HepG2 (cell line): Measurements from ENCODE around the gene PDP2. TPM values are rescaled to one million over a fixed set of nuclear protein-coding genes. Genes with fewer than 3 reads are reported as not detected.

Source experiments
- HOXD1 ChIP-seq: sonication (generic); formaldehyde crosslinking; IDR thresholded peaks from 2 replicates; pipeline ENCODE4 v1.5.0; 2020; ENCODE audit warnings: missing genetic modification reagents
- MAF1 ChIP-seq: sonication (generic); formaldehyde crosslinking; IDR thresholded peaks from 2 replicates; pipeline ENCODE4 v1.5.0; 2020; ENCODE audit warnings: missing genetic modification reagents, borderline replicate concordance
- MBNL3 ChIP-seq: fragments of 250-450 bp; sonication (Bioruptor Pico); conservative IDR thresholded peaks from 2 replicates; pipeline ENCODE4 v1.8.0; 2022; ENCODE audit warnings: mild to moderate bottlenecking, inconsistent platforms
- MYC ChIP-seq: sonication (generic); formaldehyde crosslinking; IDR thresholded peaks from 2 replicates; pipeline ENCODE4 v1.9.0; 2021; ENCODE audit warnings: missing genetic modification reagents, borderline replicate concordance
- PHF5A ChIP-seq: IDR thresholded peaks from one replicate; pipeline ENCODE4 v1.6.1; 2018; ENCODE audit warnings: low read depth, missing genetic modification reagents; ENCODE audit not compliant: unreplicated experiment
- SATB2 ChIP-seq: sonication (generic); formaldehyde crosslinking; IDR thresholded peaks from 2 replicates; pipeline ENCODE4 v1.5.0; 2020; ENCODE audit warnings: missing genetic modification reagents
- THYN1 ChIP-seq: sonication (generic); formaldehyde crosslinking; IDR thresholded peaks from 2 replicates; pipeline ENCODE4 v1.8.1; 2023; ENCODE audit warnings: low read depth, mild to moderate bottlenecking, moderate library complexity, missing genetic modification reagents, borderline replicate concordance
- ZFP36L2 ChIP-seq: sonication (generic); formaldehyde crosslinking; IDR thresholded peaks from 2 replicates; pipeline ENCODE4 v1.4.0; 2020; ENCODE audit warnings: missing genetic modification reagents
- ZNF101 ChIP-seq: sonication (generic); formaldehyde crosslinking; IDR thresholded peaks from 2 replicates; pipeline ENCODE4 v1.4.0; 2020; ENCODE audit warnings: mild to moderate bottlenecking, low read depth, missing genetic modification reagents, borderline replicate concordance
- ZNF207 ChIP-seq: fragments of 450-650 bp; IDR thresholded peaks from 2 replicates; pipeline ENCODE4 v1.6.1; 2016; ENCODE audit warnings: antibody characterized with exemption, borderline replicate concordance
- ZNF235 ChIP-seq: sonication (generic); formaldehyde crosslinking; IDR thresholded peaks from 2 replicates; pipeline ENCODE4 v1.8.1; 2023; ENCODE audit warnings: mild to moderate bottlenecking, missing genetic modification reagents, borderline replicate concordance
- ZNF253 ChIP-seq: sonication (generic); formaldehyde crosslinking; IDR thresholded peaks from 2 replicates; pipeline ENCODE4 v1.8.0; 2022; ENCODE audit warnings: mild to moderate bottlenecking, missing genetic modification reagents, borderline replicate concordance
- ZNF263 ChIP-seq: sonication (generic); formaldehyde crosslinking; IDR thresholded peaks from 2 replicates; pipeline ENCODE4 v1.4.0; 2020; ENCODE audit warnings: missing genetic modification reagents
- ZNF337 ChIP-seq: sonication (generic); formaldehyde crosslinking; IDR thresholded peaks from 2 replicates; pipeline ENCODE4 v1.5.1; 2020; ENCODE audit warnings: missing genetic modification reagents, low read depth, mild to moderate bottlenecking, borderline replicate concordance
- ZNF557 ChIP-seq: sonication (generic); formaldehyde crosslinking; IDR thresholded peaks from 2 replicates; pipeline ENCODE4 v1.4.0; 2020; ENCODE audit warnings: missing genetic modification reagents
- ZNF879 ChIP-seq: sonication (generic); formaldehyde crosslinking; IDR thresholded peaks from 2 replicates; pipeline ENCODE4 v1.8.1; 2023; ENCODE audit warnings: missing genetic modification reagents
- polyA plus RNA-seq, 8 experiments: library from polyadenylated mRNA; depleted of rRNA in 3 of 8; stranded (reverse) in 7 of 8; unstranded in 1 of 8; fragments of >200 nt; fragmentation: Illumina TruSeq in 4 of 8; extraction: Trizol in 4 of 8; gene quantifications; 2 replicates each; pipeline versions ENCODE4 v1.2.1 to v1.2.3, GENCODE V29; 2011 to 2016; ENCODE audit warnings: low read depth in 4 of 8, missing spikeins in 1 of 8, mixed read lengths in 1 of 8; ENCODE audit not compliant: insufficient read depth in 1 of 8
- total RNA-seq, 5 experiments: library from RNA; depleted of rRNA; stranded (reverse); fragments of >200 nt; fragmentation: Illumina TruSeq; extraction: Trizol; gene quantifications; 2 replicates each; pipeline ENCODE4 v1.2.3, GENCODE V29; 2016; ENCODE audit warnings: low read depth in 1 of 5
- TF ChIP-seq, protein P1 (sequence below): sonication (generic); formaldehyde crosslinking; IDR thresholded peaks from 2 replicates; pipeline ENCODE4 v1.4.0; 2020; ENCODE audit warnings: missing genetic modification reagents, borderline replicate concordance
- TF ChIP-seq, protein P2 (sequence below): sonication (generic); formaldehyde crosslinking; IDR thresholded peaks from 2 replicates; pipeline ENCODE4 v1.4.0; 2020; ENCODE audit warnings: missing genetic modification reagents
- TF ChIP-seq, protein P3 (sequence below): IDR thresholded peaks from 2 replicates; pipeline ENCODE4 v1.6.1; 2016; ENCODE audit warnings: low read depth, control low read depth
- TF ChIP-seq, protein P4 (sequence below): sonication (generic); formaldehyde crosslinking; IDR thresholded peaks from 2 replicates; pipeline ENCODE4 v1.4.0; 2020; ENCODE audit warnings: missing genetic modification reagents

Gene PDP2
- total and polyA plus RNA-seq, 2 of the 13 experiments (the other 11 are each of a cell fraction or from before 2014, with no cell fraction given) = 12.8 to 15.8 TPM

DNA sequence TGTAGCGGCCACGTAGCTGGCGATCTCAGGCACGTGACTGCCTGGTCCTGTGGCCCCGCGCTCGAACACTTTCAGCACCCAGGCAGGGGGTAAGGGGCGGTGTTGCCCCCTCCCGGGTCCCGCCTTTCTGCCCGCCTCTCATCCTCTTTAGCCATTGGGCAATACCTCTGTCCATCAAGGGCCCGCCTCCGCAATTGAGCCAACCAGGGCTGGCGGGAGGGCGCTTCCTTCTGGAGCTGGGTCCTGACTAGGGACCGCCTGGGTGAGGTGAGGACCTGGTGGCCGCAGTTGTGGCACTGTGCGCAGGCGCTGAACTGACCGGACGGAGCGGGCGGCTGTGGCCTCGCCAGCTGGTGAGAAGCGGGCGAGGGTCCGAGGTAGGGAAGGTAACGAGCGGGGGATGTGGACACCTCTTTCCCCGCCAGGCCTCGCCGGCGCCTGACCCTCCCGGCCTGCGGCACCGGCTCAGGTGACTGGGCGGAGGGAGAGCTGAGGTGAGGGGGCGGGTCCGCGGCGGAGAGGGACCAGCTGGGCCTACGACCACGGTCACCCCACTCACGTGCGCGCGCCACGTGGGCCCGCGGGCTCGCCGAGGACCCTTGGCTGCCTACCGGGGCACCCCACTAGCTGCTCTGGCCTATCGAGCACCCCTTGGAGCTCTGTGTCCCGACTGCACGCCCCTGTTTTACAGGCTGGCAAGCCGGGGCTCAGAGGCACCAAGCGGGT, at the start of gene PDP2 (continued):
- TF ChIP-seq, protein P1, sequence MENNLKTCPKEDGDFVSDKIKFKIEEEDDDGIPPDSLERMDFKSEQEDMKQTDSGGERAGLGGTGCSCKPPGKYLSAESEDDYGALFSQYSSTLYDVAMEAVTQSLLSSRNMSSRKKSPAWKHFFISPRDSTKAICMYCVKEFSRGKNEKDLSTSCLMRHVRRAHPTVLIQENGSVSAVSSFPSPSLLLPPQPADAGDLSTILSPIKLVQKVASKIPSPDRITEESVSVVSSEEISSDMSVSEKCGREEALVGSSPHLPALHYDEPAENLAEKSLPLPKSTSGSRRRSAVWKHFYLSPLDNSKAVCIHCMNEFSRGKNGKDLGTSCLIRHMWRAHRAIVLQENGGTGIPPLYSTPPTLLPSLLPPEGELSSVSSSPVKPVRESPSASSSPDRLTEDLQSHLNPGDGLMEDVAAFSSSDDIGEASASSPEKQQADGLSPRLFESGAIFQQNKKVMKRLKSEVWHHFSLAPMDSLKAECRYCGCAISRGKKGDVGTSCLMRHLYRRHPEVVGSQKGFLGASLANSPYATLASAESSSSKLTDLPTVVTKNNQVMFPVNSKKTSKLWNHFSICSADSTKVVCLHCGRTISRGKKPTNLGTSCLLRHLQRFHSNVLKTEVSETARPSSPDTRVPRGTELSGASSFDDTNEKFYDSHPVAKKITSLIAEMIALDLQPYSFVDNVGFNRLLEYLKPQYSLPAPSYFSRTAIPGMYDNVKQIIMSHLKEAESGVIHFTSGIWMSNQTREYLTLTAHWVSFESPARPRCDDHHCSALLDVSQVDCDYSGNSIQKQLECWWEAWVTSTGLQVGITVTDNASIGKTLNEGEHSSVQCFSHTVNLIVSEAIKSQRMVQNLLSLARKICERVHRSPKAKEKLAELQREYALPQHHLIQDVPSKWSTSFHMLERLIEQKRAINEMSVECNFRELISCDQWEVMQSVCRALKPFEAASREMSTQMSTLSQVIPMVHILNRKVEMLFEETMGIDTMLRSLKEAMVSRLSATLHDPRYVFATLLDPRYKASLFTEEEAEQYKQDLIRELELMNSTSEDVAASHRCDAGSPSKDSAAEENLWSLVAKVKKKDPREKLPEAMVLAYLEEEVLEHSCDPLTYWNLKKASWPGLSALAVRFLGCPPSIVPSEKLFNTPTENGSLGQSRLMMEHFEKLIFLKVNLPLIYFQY (CRISPR knock-in tag) = peak; percentile 85
- peak; percentile 31; the same call in 1 of the 2 replicates for TF ChIP-seq ZNF879 (CRISPR knock-in tag)
- peak; percentile 26; the same call in 1 of the 2 replicates for TF ChIP-seq ZNF557 (CRISPR knock-in tag)
- no peak for TF ChIP-seq ZNF207
- peak; percentile 78 for TF ChIP-seq MAF1 (CRISPR knock-in tag)
- peak; percentile 73; the same call in 1 of the 2 replicates for TF ChIP-seq HOXD1
- peak; percentile 61; the same call in 1 of the 2 replicates for TF ChIP-seq ZNF253 (CRISPR knock-in tag)
- TF ChIP-seq ZNF263 (CRISPR knock-in tag) = peak; percentile 83
- TF ChIP-seq MYC (CRISPR knock-in tag) = peak; percentile 98
- peak; percentile 76; the same call in 1 of the 2 replicates for TF ChIP-seq ZNF235 (CRISPR knock-in tag)
- TF ChIP-seq THYN1 (CRISPR knock-in tag) = no peak
- TF ChIP-seq ZFP36L2 (CRISPR knock-in tag) = peak; percentile 25; the same call in 1 of the 2 replicates
- TF ChIP-seq, protein P2, sequence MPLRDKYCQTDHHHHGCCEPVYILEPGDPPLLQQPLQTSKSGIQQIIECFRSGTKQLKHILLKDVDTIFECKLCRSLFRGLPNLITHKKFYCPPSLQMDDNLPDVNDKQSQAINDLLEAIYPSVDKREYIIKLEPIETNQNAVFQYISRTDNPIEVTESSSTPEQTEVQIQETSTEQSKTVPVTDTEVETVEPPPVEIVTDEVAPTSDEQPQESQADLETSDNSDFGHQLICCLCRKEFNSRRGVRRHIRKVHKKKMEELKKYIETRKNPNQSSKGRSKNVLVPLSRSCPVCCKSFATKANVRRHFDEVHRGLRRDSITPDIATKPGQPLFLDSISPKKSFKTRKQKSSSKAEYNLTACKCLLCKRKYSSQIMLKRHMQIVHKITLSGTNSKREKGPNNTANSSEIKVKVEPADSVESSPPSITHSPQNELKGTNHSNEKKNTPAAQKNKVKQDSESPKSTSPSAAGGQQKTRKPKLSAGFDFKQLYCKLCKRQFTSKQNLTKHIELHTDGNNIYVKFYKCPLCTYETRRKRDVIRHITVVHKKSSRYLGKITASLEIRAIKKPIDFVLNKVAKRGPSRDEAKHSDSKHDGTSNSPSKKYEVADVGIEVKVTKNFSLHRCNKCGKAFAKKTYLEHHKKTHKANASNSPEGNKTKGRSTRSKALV (CRISPR knock-in tag) = peak; percentile 88
- peak; percentile 81 for TF ChIP-seq PHF5A (CRISPR knock-in tag)
- TF ChIP-seq MBNL3 (CRISPR knock-in tag) = no peak
- TF ChIP-seq, protein P3, sequence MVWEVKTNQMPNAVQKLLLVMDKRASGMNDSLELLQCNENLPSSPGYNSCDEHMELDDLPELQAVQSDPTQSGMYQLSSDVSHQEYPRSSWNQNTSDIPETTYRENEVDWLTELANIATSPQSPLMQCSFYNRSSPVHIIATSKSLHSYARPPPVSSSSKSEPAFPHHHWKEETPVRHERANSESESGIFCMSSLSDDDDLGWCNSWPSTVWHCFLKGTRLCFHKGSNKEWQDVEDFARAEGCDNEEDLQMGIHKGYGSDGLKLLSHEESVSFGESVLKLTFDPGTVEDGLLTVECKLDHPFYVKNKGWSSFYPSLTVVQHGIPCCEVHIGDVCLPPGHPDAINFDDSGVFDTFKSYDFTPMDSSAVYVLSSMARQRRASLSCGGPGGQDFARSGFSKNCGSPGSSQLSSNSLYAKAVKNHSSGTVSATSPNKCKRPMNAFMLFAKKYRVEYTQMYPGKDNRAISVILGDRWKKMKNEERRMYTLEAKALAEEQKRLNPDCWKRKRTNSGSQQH = peak; percentile 69; the same call in 1 of the 2 replicates
- TF ChIP-seq ZNF337 (CRISPR knock-in tag) = peak; percentile 96; the same call in 1 of the 2 replicates
- peak; percentile 98 for TF ChIP-seq SATB2 (CRISPR knock-in tag)
- peak; percentile 96; the same call in 1 of the 2 replicates for TF ChIP-seq ZNF101 (CRISPR knock-in tag)
- TF ChIP-seq, protein P4, sequence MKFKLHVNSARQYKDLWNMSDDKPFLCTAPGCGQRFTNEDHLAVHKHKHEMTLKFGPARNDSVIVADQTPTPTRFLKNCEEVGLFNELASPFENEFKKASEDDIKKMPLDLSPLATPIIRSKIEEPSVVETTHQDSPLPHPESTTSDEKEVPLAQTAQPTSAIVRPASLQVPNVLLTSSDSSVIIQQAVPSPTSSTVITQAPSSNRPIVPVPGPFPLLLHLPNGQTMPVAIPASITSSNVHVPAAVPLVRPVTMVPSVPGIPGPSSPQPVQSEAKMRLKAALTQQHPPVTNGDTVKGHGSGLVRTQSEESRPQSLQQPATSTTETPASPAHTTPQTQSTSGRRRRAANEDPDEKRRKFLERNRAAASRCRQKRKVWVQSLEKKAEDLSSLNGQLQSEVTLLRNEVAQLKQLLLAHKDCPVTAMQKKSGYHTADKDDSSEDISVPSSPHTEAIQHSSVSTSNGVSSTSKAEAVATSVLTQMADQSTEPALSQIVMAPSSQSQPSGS (CRISPR knock-in tag) = peak; percentile 40; the same call in 1 of the 2 replicates
